Thymus (tissue), 14 donors: ENCODE data around the gene HMGA1. TPM values are rescaled to one million over a fixed set of nuclear protein-coding genes. Genes with fewer than 3 reads are reported as not detected.
A peak's percentile ranks its signal among the peaks of the same experiment; 100 is the strongest.

Experiments
- DNase-seq, 9 donors: peaks; one replicate each; pipeline ENCODE4 v3.0.0-alpha.2; 2013; ENCODE audit warnings: low spot score in 9 of 9, low read depth in 6 of 9, missing footprints in 1 of 9
- H3K27ac ChIP-seq, 2 donors: one replicate each; pipeline ENCODE4 v1.5.1; 2013; ENCODE audit warnings: control low read depth in 1 of 2, low read depth in 1 of 2, low read length in 1 of 2, mild to moderate bottlenecking in 1 of 2, moderate library complexity in 1 of 2
- H3K27me3 ChIP-seq, 2 donors: one replicate each; pipeline ENCODE4 v1.5.1; 2013; ENCODE audit warnings: low read length in 1 of 2; ENCODE audit not compliant: control insufficient read depth in 2 of 2, insufficient read depth in 1 of 2
- H3K36me3 ChIP-seq, 2 donors: one replicate each; pipeline ENCODE4 v1.5.1; 2013; ENCODE audit warnings: low read length in 1 of 2, mild to moderate bottlenecking in 1 of 2, moderate library complexity in 1 of 2; ENCODE audit not compliant: control insufficient read depth in 2 of 2, insufficient read depth in 2 of 2
- H3K4me1 ChIP-seq, 2 donors: one replicate each; pipeline ENCODE4 v1.5.1; 2013; ENCODE audit warnings: low read length in 2 of 2; ENCODE audit not compliant: control insufficient read depth in 2 of 2, insufficient read depth in 2 of 2
- H3K4me3 ChIP-seq, 2 donors: one replicate each; pipeline ENCODE4 v1.5.1; 2013; ENCODE audit warnings: low read length in 2 of 2, control low read depth in 1 of 2, mild to moderate bottlenecking in 1 of 2
- H3K9me3 ChIP-seq, 2 donors: one replicate each; pipeline ENCODE4 v1.5.1; 2013; ENCODE audit warnings: low read length in 1 of 2, mild to moderate bottlenecking in 1 of 2; ENCODE audit not compliant: control insufficient read depth in 2 of 2, insufficient read depth in 1 of 2
- WGBS: extraction: QIAGEN DNeasy Blood & Tissue Kit; methylation state at CpG from one replicate; pipeline ENCODE4 v1.1.7; 2013; 5-methylcytosine and 5-hydroxymethylcytosine counted together
- long read RNA-seq, 10 donors: transcript quantifications; one replicate each; lab custom pipeline, GENCODE V29; 2026
- polyA plus RNA-seq: library from polyadenylated mRNA; stranded (reverse); fragments of 200-250 nt; gene quantifications from one replicate; pipeline ENCODE4 v1.2.3, GENCODE V29; 2013
- total RNA-seq: library from RNA; stranded (reverse); fragments of 120-200 nt; gene quantifications from one replicate; pipeline ENCODE4 v1.2.4, GENCODE V29; 2013
- donor health status: healthy.

Gene HMGA1, protein sequence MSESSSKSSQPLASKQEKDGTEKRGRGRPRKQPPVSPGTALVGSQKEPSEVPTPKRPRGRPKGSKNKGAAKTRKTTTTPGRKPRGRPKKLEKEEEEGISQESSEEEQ
- total RNA-seq, result 199 TPM
- 55.5 TPM for polyA plus RNA-seq
- long read RNA-seq, donor 1, transcript HMGA1-201 (6 exons, 1,920 nt), result major isoform, 18 of 29 reads
- long read RNA-seq, donor 1, transcript HMGA1-204 (6 exons, 1,887 nt), result minor isoform, 9 of 29 reads
- long read RNA-seq, donor 1, partial matches to known transcripts, result 0 of 29 reads
- long read RNA-seq, donor 1, other reads (novel, unspliced or antisense), result 0 of 29 reads
- long read RNA-seq, donor 2, result 0 reads
- long read RNA-seq, donor 3, transcript HMGA1-201 (6 exons, 1,920 nt), result major isoform, 176 of 361 reads
- long read RNA-seq, donor 3, transcript HMGA1-204 (6 exons, 1,887 nt), result minor isoform, 79 of 361 reads
- long read RNA-seq, donor 3, transcript HMGA1-205 (5 exons, 2,159 nt), result minor isoform, 14 of 361 reads
- long read RNA-seq, donor 3, transcript HMGA1-206 (5 exons, 716 nt), result minor isoform, 11 of 361 reads
- long read RNA-seq, donor 3, partial matches to known transcripts, result 54 of 361 reads
- long read RNA-seq, donor 3, other reads (novel, unspliced or antisense), result 22 of 361 reads
- long read RNA-seq, donor 4, transcript HMGA1-206 (5 exons, 716 nt), result minor isoform, 5 of 242 reads
- long read RNA-seq, donor 4, transcript HMGA1-204 (6 exons, 1,887 nt), result minor isoform, 45 of 242 reads
- long read RNA-seq, donor 4, transcript HMGA1-201 (6 exons, 1,920 nt), result major isoform, 104 of 242 reads
- long read RNA-seq, donor 4, transcript HMGA1-205 (5 exons, 2,159 nt), result minor isoform, 10 of 242 reads
- long read RNA-seq, donor 4, partial matches to known transcripts, result 53 of 242 reads
- long read RNA-seq, donor 4, other reads (novel, unspliced or antisense), result 23 of 242 reads
- long read RNA-seq, donor 5, transcript HMGA1-204 (6 exons, 1,887 nt), result minor isoform, 84 of 453 reads
- long read RNA-seq, donor 5, transcript HMGA1-201 (6 exons, 1,920 nt), result major isoform, 221 of 453 reads
- long read RNA-seq, donor 5, transcript HMGA1-206 (5 exons, 716 nt), result minor isoform, 8 of 453 reads
- long read RNA-seq, donor 5, transcript HMGA1-205 (5 exons, 2,159 nt), result minor isoform, 20 of 453 reads
- long read RNA-seq, donor 5, partial matches to known transcripts, result 90 of 453 reads
- long read RNA-seq, donor 5, other reads (novel, unspliced or antisense), result 23 of 453 reads
- long read RNA-seq, donor 6, transcript HMGA1-206 (5 exons, 716 nt), result minor isoform, 6 of 284 reads
- long read RNA-seq, donor 6, transcript HMGA1-201 (6 exons, 1,920 nt), result major isoform, 138 of 284 reads
- long read RNA-seq, donor 6, transcript HMGA1-205 (5 exons, 2,159 nt), result minor isoform, 19 of 284 reads
- long read RNA-seq, donor 6, transcript HMGA1-204 (6 exons, 1,887 nt), result minor isoform, 63 of 284 reads
- long read RNA-seq, donor 6, partial matches to known transcripts, result 40 of 284 reads
- long read RNA-seq, donor 6, other reads (novel, unspliced or antisense), result 15 of 284 reads
- long read RNA-seq, donor 7, transcript HMGA1-206 (5 exons, 716 nt), result minor isoform, 9 of 384 reads
- long read RNA-seq, donor 7, transcript HMGA1-205 (5 exons, 2,159 nt), result minor isoform, 17 of 384 reads
- long read RNA-seq, donor 7, transcript HMGA1-204 (6 exons, 1,887 nt), result minor isoform, 70 of 384 reads
- long read RNA-seq, donor 7, transcript HMGA1-201 (6 exons, 1,920 nt), result major isoform, 149 of 384 reads
- long read RNA-seq, donor 7, partial matches to known transcripts, result 98 of 384 reads
- long read RNA-seq, donor 7, other reads (novel, unspliced or antisense), result 36 of 384 reads
- long read RNA-seq, donor 8, transcript HMGA1-206 (5 exons, 716 nt), result minor isoform, 5 of 209 reads
- long read RNA-seq, donor 8, transcript HMGA1-201 (6 exons, 1,920 nt), result major isoform, 99 of 209 reads
- long read RNA-seq, donor 8, transcript HMGA1-205 (5 exons, 2,159 nt), result minor isoform, 8 of 209 reads
- long read RNA-seq, donor 8, transcript HMGA1-204 (6 exons, 1,887 nt), result minor isoform, 43 of 209 reads
- long read RNA-seq, donor 8, partial matches to known transcripts, result 37 of 209 reads
- long read RNA-seq, donor 8, other reads (novel, unspliced or antisense), result 17 of 209 reads
- long read RNA-seq, donor 9, transcript HMGA1-201 (6 exons, 1,920 nt), result major isoform, 141 of 286 reads
- long read RNA-seq, donor 9, transcript HMGA1-204 (6 exons, 1,887 nt), result minor isoform, 66 of 286 reads
- long read RNA-seq, donor 9, transcript HMGA1-205 (5 exons, 2,159 nt), result minor isoform, 15 of 286 reads
- long read RNA-seq, donor 9, partial matches to known transcripts, result 35 of 286 reads
- long read RNA-seq, donor 9, other reads (novel, unspliced or antisense), result 23 of 286 reads
- long read RNA-seq, donor 10, transcript HMGA1-206 (5 exons, 716 nt), result minor isoform, 9 of 421 reads
- long read RNA-seq, donor 10, transcript HMGA1-201 (6 exons, 1,920 nt), result major isoform, 170 of 421 reads
- long read RNA-seq, donor 10, transcript HMGA1-205 (5 exons, 2,159 nt), result minor isoform, 24 of 421 reads
- long read RNA-seq, donor 10, transcript HMGA1-204 (6 exons, 1,887 nt), result minor isoform, 88 of 421 reads
- long read RNA-seq, donor 10, partial matches to known transcripts, result 102 of 421 reads
- long read RNA-seq, donor 10, other reads (novel, unspliced or antisense), result 25 of 421 reads

DNA sequence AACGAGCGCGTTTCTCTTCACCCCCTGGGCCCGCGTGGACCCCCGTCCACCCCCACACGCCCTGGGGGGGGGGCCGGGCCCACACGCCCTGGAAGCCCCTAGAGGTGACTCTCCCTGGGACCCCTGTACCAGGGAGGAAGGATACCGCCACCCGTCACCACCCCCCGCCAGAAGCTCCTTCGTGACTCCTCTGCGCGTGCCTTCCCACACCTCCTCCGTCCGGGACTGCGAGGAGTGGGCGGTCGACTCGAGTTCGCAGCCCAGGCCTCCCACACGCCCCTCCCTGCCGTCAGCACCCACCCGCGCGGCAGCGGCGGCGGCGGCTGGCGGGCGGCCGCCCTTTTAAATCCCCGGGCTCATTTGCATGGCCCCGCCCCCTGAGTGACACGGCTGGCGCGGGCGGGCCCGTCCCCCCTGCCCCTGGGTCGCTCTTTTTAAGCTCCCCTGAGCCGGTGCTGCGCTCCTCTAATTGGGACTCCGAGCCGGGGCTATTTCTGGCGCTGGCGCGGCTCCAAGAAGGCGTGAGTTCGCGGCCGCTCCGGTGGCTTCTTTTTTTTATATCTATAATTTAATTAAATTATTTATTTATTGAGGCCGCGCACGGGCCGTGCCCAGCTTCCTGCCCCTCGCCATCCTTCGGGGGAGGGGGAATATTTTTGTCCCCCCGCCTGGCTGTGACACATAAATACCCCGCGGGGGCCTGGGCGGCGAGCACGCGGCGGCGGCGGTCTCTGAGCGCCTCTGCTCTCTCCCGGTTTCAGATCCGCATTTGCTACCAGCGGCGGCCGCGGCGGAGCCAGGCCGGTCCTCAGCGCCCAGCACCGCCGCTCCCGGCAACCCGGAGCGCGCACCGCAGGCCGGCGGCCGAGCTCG, at the start of gene HMGA1:
HMGA1 (plus strand) TSS at position 431 of the 873 bp plus-strand sequence. CDS start 3,908 bp downstream, outside the sequence.
- DNase-seq, result peak in 8 of 9 donors; percentile 78 to 97 (median 94)
- Histone ChIP-seq H3K27ac (peak within 1 kb of the TSS; percentile 94 to 97), H3K4me1 (peaks cover 22 to 49% of the 10 kb centered on the region in 2 donors), H3K27me3 (no peaks in the 10 kb centered on the region), H3K36me3 (peaks cover 21 to 29% of the 10 kb centered on the region in 2 donors), H3K4me3 (peak within 1 kb of the TSS; percentile 70 to 97), H3K9me3 (no peaks in the 10 kb centered on the region)
- WGBS, result under 1% methylated on average over 91 of the region's 91 CpGs

GRCh38 chr6:34189806-34190503, 46.7 kb upstream of the HMGA1 start:
- peak in 5 of 9 donors; percentile 25 to 63 (median 44) for DNase-seq
- Histone ChIP-seq H3K9me3 (no peaks in the 10 kb centered on the region), H3K36me3 (no peaks in the 10 kb centered on the region), H3K27me3 (peaks cover 0 to 2% of the 10 kb centered on the region in 2 donors), H3K27ac (no peak overlapping the region), H3K4me3 (no peak overlapping the region), H3K4me1 (peaks cover 3 to 11% of the 10 kb centered on the region in 2 donors)
- 59% methylated on average over 12 of the region's 12 CpGs for WGBS

DNA sequence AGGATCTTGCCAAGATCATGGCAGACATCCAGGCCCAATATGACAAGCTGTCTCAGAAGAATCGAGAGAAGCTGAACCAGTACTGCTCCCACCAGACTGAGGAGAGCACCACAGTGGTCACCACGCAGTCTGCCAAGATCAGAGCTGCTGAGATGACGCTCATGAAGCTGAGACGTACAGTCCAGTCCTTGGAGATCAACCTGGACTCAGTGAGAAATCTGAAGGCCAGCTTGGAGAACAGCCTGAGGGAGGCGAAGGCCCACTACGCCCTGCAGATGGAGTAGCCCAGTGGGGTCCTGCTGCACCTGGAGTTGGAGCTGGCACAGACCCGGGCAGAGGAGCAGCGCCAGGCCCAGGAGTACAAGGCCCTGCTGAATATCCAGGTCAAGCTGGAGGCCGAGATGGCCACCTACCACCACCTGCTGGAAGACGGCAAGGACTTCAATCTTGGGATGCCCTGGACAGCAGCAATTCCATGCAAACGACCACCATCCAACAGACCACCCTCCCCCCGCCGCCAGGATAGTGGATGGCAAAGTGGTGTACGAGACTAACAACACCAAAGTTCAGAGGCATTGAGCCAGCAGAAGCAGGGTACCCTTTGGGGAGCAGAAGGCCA, 46.1 kb upstream of the HMGA1 start:
- Histone ChIP-seq H3K27ac (no peak overlapping the region), H3K36me3 (no peaks in the 10 kb centered on the region), H3K4me3 (no peak overlapping the region), H3K27me3 (peaks cover 0 to 7% of the 10 kb centered on the region in 2 donors), H3K9me3 (no peaks in the 10 kb centered on the region), H3K4me1 (peaks cover 3 to 11% of the 10 kb centered on the region in 2 donors)
- no peak for DNase-seq
- 95% methylated on average over 14 of the region's 14 CpGs for WGBS

GRCh38 chr6:34194772-34195171, 41.9 kb upstream of the HMGA1 start:
- Histone ChIP-seq H3K36me3 (no peaks in the 10 kb centered on the region), H3K27me3 (peaks cover 0 to 20% of the 10 kb centered on the region in 2 donors), H3K4me3 (no peak overlapping the region), H3K27ac (no peak overlapping the region), H3K9me3 (no peaks in the 10 kb centered on the region), H3K4me1 (peaks cover 3 to 19% of the 10 kb centered on the region in 2 donors)
- WGBS, result 98% methylated on average over 3 of the region's 3 CpGs
- no peak for DNase-seq

GRCh38 chr6:34195726-34196115, 41.0 kb upstream of the HMGA1 start:
- Histone ChIP-seq H3K4me3 (no peak overlapping the region), H3K27ac (no peak overlapping the region), H3K4me1 (peaks cover 0 to 10% of the 10 kb centered on the region in 2 donors), H3K9me3 (no peaks in the 10 kb centered on the region), H3K36me3 (no peaks in the 10 kb centered on the region), H3K27me3 (peaks cover 0 to 20% of the 10 kb centered on the region in 2 donors)
- DNase-seq, result no peak
- 74% methylated on average over 7 of the region's 7 CpGs for WGBS
